DMS79 (cell line): ENCODE measurements around the gene RSPH1.

Source experiments
- DNase-seq: peaks from one replicate; lab custom pipeline; 2025; lab: John Stamatoyannopoulos, UW

RSPH1 gene

GRCh38 chr21:42513151-42513984, 17.3 kb upstream of the RSPH1 start, which contains the start of gene SLC37A1:
SLC37A1 (plus strand) TSS chr21:42513852; CDS start chr21:42518455, 4,603 bp downstream.
- DNase-seq: no peak

DNA sequence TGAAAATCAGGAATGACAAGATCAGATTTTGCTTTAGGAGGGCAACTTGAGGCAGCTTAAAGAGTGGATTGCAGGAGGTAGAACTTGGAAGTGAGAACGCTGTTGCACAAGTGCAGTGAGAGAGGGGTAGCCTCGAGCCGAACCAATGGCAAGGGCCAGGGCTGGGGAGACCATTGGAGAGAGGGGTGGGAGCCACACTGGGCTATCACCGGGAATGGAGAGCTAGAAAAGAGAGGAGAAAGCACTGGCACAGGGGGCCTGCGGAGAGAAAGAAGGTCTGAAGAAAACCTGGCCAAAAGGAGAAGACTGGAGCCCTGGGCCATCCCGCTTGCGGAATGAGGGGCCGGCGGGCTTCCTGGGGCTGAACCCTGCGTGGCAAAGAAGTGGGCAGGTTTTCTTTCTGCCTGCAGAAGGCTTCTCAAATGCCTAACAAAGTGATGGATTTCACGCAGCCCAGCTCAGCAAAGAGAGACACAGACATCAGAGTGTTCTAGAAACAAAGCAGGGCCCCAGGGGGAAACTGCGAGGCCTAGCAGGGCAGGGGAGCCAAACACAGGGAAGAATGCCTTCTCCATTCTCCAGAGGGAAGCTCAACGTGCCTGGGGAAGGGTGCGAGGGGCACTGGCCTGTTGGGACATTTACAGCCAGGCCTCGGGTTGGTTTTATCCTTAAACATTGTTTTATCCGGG, 16.5 kb upstream of the RSPH1 start:
- DNase-seq: no peak

DNA sequence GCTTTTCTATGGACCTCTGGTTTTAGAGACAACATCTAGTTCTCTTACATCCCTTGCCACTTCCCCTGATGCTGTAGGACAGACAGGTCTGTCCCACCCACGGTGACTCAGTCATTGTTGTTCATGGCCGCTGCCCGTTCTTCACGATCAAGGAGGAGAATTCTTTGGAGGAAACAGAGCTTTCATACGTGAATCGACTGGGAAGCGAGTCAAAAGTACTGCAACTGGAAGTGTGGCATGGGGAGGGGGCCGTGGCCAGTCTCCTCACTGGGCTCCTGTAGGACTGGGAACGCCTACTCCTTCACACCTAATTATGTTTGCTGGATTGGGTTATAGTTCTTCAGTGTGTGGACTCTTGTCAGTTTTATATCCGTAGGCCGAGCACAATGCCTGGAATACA, 13.2 kb upstream of the RSPH1 start:
- no peak for DNase-seq

GRCh38 chr21:42508371-42508770, 12.3 kb upstream of the RSPH1 start:
- DNase-seq: no peak

DNA sequence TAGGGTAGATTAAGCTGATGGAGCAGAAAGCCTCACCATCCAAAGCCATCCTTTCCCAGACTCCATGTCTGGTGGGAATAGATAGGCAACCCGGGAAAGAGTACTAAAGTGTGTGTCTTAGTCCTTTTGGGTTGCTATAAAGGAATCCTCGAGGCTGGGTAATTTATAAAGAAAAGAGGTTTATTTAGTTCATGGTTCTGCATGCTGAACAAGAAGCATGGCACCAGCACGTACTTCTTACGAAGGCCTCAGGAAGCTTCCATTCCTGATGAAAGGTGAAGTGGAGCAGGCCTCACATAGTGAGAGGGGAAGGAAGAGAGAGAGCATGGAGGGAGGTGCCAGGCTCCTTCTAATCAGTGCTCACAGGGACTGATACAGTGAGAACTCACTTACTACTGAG, 11.4 kb upstream of the RSPH1 start:
- DNase-seq: no peak

DNA sequence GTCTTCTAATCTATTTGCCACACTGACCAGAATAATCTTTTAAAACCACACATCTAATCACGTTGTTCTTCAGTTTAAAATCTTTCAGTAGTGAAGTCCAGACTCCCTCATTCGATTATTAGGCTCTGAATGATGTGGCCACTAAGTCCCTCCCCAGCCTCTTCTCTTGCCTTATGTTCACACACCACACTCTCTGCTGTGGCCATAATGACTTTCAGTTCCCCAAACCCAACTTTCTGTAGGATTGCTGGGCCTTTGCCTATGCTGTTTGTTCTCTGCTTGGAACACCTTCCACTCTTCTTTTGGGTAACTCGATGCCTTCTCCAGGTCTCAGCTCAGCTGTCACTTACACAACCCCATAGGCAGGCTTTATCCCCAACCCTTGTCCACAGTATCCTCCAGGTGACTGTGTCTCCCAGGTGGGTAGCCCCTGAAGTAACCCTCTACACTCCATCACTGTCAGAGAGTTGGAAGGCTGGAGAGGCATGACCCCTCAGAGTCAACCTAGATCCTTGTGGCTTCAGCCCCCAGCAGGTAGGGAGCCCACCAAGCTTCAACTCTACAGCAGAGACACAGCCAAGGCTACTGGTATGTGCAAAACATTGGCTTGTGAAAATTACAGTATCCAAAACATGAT, 9.2 kb upstream of the RSPH1 start:
- DNase-seq: no peak

- no peak for DNase-seq
Observed at GRCh38 chr21:42503711-42504110, 7.7 kb upstream of the RSPH1 start.

DNA sequence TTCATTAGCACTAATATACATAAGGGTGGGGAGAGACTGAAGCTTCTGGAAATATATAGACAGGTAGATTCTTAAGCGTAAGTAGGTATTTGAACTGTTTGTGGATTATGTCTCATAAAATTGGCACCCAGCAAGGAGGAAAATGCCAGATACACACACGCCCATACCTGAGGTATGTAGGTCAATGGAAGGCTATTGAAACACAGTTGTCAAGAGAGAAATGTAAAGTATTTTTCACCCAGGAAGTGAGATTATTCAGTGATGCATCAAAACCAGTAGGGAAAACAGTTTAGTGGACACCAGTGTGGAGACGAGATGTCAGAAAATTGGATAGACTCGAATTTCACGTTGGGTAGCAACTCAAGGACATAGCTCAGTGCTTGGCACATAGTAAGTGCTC, 4.7 kb upstream of the RSPH1 start:
- DNase-seq: no peak

- DNase-seq: no peak
Observed at GRCh38 chr21:42500225-42500624, 4.2 kb upstream of the RSPH1 start.

- DNase-seq: no peak
Observed at GRCh38 chr21:42499444-42500112, 3.6 kb upstream of the RSPH1 start.

GRCh38 chr21:42498012-42498411, 2.0 kb upstream of the RSPH1 start:
- DNase-seq: no peak

DNA sequence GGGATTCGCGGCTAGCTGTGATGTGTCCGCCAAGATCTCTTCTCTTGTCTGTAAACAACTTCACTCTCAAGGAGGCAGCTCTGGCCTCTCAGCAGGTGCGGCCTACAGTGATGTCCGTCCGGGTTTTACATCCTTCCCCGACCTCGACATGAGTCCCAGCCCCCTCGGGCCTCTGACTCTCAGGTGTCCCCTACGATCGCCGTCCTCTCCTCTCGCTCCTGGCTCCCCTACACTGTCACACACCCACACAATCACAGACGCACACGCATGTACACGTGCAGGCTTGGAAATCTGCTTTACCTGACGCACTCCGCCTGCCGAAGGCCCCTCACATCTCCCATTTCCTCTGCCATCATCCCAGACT, 797 bp upstream of the RSPH1 start:
- no peak for DNase-seq

DNA sequence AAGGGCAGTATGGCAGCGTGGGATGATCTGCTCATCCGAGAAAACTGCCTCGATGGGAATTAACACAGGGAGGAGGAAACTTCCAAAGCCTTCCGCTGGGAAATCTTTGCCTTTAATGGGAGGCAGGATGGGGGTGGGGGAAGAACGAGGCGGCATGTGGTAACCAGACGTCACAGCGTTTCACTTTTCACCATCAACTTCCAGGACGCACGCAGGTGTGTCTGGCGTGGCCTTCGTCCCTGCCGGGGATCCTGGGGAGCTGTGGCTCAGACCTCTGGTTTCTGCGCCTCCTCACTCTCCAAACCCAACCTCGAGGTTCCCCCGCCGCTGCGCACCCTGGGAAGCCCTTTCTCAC, 282 bp downstream of the RSPH1 start:
- DNase-seq: no peak

- no peak for DNase-seq
Observed at GRCh38 chr21:42495027-42495426, 997 bp downstream of the RSPH1 start.

- DNase-seq: no peak
Observed at GRCh38 chr21:42493109-42494060, 2.6 kb downstream of the RSPH1 start.

DNA sequence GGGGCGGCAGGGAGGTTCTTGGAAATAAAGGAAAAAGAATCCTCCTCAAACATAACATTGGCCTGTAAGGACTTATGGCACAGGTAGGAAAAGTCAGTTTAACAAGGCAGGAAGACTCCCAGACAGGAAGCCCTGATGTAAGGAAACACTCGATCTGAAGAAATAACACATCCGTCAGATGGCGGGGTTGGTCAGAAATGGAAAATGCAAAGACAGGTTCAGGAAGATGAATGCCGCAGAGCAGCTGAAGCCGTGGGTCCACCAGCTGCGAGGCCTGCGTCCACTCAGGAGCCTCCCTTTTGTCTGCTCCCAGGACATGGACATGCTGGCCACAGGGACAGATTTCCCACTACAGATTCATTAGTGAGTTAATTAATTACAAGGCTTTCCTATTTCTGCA, 3.8 kb downstream of the RSPH1 start:
- no peak for DNase-seq

DNA sequence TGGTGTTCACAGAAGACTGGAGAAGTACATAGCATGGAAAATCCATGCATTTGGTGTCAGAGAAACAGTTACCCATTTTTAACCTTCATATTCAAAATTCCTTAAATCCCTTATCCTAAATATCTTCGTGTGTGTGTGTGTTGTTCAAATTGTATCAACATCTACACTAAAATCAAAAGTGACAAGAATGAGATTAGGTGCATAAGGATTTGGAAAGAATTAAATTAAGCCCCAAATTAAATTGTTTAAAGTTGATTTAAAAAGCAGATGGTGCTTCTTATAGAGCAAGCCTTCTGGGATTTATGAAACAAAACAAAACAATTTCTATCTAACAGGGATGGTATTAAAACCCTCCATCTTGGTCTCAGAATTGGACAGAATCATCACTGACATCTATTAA, 4.7 kb downstream of the RSPH1 start:
- no peak for DNase-seq

GRCh38 chr21:42490720-42491119, 5.3 kb downstream of the RSPH1 start:
- DNase-seq: no peak

- no peak for DNase-seq
Observed at GRCh38 chr21:42489991-42490390, 6.0 kb downstream of the RSPH1 start.

GRCh38 chr21:42489006-42489563, 6.9 kb downstream of the RSPH1 start:
- no peak for DNase-seq

GRCh38 chr21:42486531-42486930, 9.5 kb downstream of the RSPH1 start:
- DNase-seq: no peak
